Measurements from ENCODE around the gene RYR2.

Gene RYR2

DNA sequence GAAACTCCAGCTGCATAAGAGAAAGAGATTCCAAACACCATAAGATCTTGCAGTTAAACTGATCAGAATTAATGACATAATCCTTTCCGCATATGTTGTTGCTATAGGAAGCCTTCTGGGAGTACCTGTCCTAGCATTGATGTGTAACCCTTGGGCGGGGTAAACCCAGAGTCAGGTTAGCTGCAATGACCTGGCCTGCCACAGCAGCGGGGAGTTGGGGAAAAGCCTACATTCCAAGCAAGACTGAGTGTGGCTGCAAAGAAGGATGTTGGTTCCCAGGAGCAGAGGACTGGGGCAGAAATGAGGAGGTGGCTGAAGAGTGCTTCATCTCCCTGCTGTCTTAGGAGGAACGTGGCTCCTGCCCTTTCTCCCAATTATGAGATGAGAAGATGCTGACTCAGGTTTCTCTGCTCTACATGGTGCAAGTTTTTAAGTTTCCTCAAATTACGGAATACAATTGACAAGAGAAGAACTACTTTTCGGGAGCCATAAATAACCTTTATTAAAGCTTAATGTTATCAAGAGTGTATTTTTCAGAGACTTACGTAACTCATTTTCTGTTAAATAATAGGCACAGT lies 142.1 kb downstream of the RYR2 start:
- no peak overlapping the region for H3K27ac ChIP-seq (ENCODE audit: low read length)
- no CpG with 5 or more reads among the region's 7 CpGs for WGBS (ENCODE audit: insufficient coverage, insufficient read length)
- H3K4me3 ChIP-seq (ENCODE audit: low read length): no peak overlapping the region
- no peaks in the 10 kb centered on the region; the same call in 1 of the 2 replicates for H3K9me3 ChIP-seq (ENCODE audit: control insufficient read depth, insufficient read depth, low read length)
- H3K27me3 ChIP-seq (ENCODE audit: control insufficient read depth, insufficient read depth, low read length): no peaks in the 10 kb centered on the region
- H3K4me1 ChIP-seq (ENCODE audit: control insufficient read depth, insufficient read depth, low read length): no peaks in the 10 kb centered on the region; the same call in 1 of the 2 replicates
- no peak for DNase-seq (ENCODE audit: low read depth, low spot score)
- H3K36me3 ChIP-seq (ENCODE audit: control insufficient read depth, insufficient read depth, low read length): no peaks in the 10 kb centered on the region

DNA sequence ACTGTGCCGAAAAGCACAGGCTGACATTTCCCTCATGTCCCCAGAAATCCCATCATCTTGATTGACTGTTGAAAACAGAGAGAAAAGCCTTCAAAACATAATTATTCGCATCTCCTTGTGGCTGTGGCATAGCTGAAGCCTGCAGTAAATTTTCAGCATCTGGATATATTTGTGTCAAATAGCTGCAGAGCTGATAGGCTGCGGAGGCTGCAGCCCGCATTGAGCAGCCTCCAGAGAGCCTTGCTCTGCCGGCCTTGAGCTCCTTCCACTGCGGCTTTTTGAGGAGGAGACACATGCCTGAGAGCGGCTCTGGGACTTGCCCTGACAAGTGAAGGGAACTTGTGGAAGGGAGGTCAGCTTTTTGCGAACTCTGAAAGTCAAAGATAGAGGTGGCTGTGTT lies 144.7 kb downstream of the RYR2 start:
- no peaks in the 10 kb centered on the region; the same call in 1 of the 2 replicates for H3K4me1 ChIP-seq (ENCODE audit: control insufficient read depth, insufficient read depth, low read length)
- no peaks in the 10 kb centered on the region for H3K36me3 ChIP-seq (ENCODE audit: control insufficient read depth, insufficient read depth, low read length)
- H3K27ac ChIP-seq (ENCODE audit: low read length): no peak overlapping the region
- H3K27me3 ChIP-seq (ENCODE audit: control insufficient read depth, insufficient read depth, low read length): no peaks in the 10 kb centered on the region
- no peaks in the 10 kb centered on the region for H3K9me3 ChIP-seq (ENCODE audit: control insufficient read depth, insufficient read depth, low read length)
- DNase-seq (ENCODE audit: low read depth, low spot score): no peak
- no peak overlapping the region for H3K4me3 ChIP-seq (ENCODE audit: low read length)
- WGBS (ENCODE audit: insufficient coverage, insufficient read length): no CpG with 5 or more reads among the region's 8 CpGs

DNA sequence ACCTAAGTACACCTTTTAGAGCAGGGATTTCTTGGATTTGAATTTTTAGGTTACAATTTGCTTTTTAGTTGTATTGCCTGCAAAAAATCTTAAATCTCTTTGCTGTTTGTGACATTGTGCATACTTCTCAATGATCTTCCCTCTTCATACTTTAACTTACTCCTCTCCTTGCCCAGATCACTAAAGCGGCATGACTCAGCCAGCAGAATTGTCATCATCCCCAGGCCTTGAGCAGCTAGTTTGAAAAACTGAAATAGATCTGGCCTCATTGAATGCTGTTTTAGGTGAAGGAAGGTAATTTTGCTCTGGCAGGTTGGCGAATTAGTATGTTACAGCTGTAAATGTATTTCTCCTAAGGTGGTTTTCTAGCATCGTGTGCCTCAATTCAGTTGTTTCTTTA lies 145.9 kb downstream of the RYR2 start:
- DNase-seq (ENCODE audit: low read depth, low spot score): no peak
- Histone ChIP-seq H3K4me1 (ENCODE audit: control insufficient read depth, insufficient read depth, low read length) (no peaks in the 10 kb centered on the region; the same call in 1 of the 2 replicates), H3K4me3 (ENCODE audit: low read length) (no peak overlapping the region), H3K27ac (ENCODE audit: low read length) (no peak overlapping the region), H3K9me3 (ENCODE audit: control insufficient read depth, insufficient read depth, low read length) (no peaks in the 10 kb centered on the region), H3K27me3 (ENCODE audit: control insufficient read depth, insufficient read depth, low read length) (no peaks in the 10 kb centered on the region), H3K36me3 (ENCODE audit: control insufficient read depth, insufficient read depth, low read length) (no peaks in the 10 kb centered on the region)
- WGBS (ENCODE audit: insufficient coverage, insufficient read length): no CpG with 5 or more reads among the region's 3 CpGs

DNA sequence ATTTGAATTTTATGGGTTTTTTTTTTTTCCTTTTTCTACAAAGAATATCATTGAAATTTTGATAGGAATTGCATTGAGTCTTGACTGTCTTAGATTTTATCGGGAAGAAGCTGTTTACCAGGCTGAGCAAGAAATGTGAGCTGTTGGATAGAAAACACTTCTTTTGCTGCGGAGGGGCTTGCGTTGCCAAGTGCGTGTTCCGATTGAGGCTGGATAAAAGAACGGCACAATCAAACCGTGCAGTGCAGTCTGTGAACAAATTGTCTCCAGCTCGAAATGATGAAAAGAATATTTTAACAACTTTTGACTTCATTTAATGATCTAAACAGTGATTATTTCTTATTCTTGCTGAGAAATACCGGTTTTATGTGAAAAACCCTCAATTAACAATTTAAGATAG lies 149.4 kb downstream of the RYR2 start:
- no peaks in the 10 kb centered on the region for H3K9me3 ChIP-seq (ENCODE audit: control insufficient read depth, insufficient read depth, low read length)
- H3K4me3 ChIP-seq (ENCODE audit: low read length): no peak overlapping the region
- no peak for DNase-seq (ENCODE audit: low read depth, low spot score)
- no peak overlapping the region for H3K27ac ChIP-seq (ENCODE audit: low read length)
- H3K36me3 ChIP-seq (ENCODE audit: control insufficient read depth, insufficient read depth, low read length): no peaks in the 10 kb centered on the region
- no peaks in the 10 kb centered on the region; the same call in 1 of the 2 replicates for H3K4me1 ChIP-seq (ENCODE audit: control insufficient read depth, insufficient read depth, low read length)
- no CpG with 5 or more reads among the region's 9 CpGs for WGBS (ENCODE audit: insufficient coverage, insufficient read length)
- H3K27me3 ChIP-seq (ENCODE audit: control insufficient read depth, insufficient read depth, low read length): no peaks in the 10 kb centered on the region

DNA sequence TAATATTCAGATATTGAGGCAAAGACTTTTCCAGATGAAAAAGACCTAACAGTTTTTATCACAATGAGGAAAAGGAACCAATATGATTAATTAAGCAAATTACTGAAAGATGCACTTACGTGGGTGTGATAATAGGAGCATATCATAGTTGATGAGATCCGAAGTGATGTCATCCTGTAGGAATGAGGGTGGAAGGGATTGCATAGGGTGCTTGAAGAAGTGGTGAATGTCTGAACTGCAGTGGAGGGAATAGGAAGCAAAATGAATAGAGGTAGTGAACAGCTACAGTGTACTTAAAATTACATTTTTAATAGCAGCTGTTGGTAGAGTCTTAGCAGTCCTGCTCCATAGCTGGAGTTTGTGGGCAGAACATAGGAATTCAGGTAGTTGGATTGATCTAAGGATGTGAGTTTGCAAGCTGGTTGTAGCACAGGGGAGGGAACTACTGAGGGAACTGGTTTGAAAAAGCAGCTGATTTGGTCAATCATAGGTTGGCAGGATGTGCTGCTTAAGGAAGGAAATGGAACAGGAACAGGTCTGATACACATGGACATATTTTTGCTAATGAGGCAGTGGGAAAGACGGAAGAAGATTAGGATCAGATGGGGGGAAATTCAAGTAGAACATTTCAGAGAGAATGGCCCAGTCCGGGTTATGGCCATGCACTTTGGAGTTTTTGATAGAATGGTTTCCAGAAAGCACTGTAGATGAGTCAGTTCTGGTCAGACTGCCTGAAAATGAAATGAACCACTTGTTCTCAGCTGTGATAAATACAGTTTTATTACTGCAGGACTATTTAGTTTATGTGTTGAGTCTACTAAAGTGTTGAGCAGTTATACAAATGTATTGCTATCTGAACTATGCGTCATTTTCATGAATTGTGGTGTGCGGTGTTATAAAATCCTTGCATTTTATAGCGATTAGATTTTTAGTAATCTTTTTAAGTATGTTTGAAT lies 155.8 kb downstream of the RYR2 start:
- no peak for DNase-seq (ENCODE audit: low read depth, low spot score)

DNA sequence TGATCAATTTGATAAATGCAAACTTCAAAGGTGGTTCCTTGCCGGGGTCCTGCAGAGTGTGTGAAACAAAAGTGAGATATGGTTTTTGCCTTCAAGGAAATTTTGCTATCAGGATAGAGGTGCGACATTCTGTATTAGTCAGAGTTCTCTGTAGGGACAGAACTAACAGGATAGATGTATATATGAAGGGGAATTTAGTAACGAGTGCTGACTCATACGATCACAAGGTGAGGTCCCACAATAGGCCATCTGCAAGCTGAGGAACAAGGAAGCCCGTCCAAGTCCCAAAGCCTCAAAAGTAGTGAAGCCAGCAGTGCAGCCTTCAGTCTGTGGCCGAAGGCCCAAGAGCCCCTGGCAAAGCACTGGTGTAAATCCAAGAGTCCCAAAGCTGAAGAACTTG lies 157.0 kb downstream of the RYR2 start:
- Histone ChIP-seq H3K4me3 (ENCODE audit: low read length) (no peak overlapping the region), H3K27ac (ENCODE audit: low read length) (no peak overlapping the region), H3K4me1 (ENCODE audit: control insufficient read depth, insufficient read depth, low read length) (peaks cover 5% of the 10 kb centered on the region; the same call in 1 of the 2 replicates), H3K27me3 (ENCODE audit: control insufficient read depth, insufficient read depth, low read length) (no peaks in the 10 kb centered on the region), H3K9me3 (ENCODE audit: control insufficient read depth, insufficient read depth, low read length) (no peaks in the 10 kb centered on the region), H3K36me3 (ENCODE audit: control insufficient read depth, insufficient read depth, low read length) (no peaks in the 10 kb centered on the region)
- no CpG with 5 or more reads among the region's 6 CpGs for WGBS (ENCODE audit: insufficient coverage, insufficient read length)
- DNase-seq (ENCODE audit: low read depth, low spot score): no peak

More for the DNA sequence above, 155.8 kb downstream of the RYR2 start:
- no peak overlapping the region for H3K27ac ChIP-seq (ENCODE audit: low read length)
- 100% methylated on average over 2 of the region's 7 CpGs for WGBS (ENCODE audit: insufficient coverage, insufficient read length)
- no peaks in the 10 kb centered on the region for H3K27me3 ChIP-seq (ENCODE audit: control insufficient read depth, insufficient read depth, low read length)
- no peak overlapping the region for H3K4me3 ChIP-seq (ENCODE audit: low read length)
- H3K9me3 ChIP-seq (ENCODE audit: control insufficient read depth, insufficient read depth, low read length): no peaks in the 10 kb centered on the region
- H3K4me1 ChIP-seq (ENCODE audit: control insufficient read depth, insufficient read depth, low read length): peaks cover 5% of the 10 kb centered on the region; the same call in 1 of the 2 replicates
- H3K36me3 ChIP-seq (ENCODE audit: control insufficient read depth, insufficient read depth, low read length): no peaks in the 10 kb centered on the region

DNA sequence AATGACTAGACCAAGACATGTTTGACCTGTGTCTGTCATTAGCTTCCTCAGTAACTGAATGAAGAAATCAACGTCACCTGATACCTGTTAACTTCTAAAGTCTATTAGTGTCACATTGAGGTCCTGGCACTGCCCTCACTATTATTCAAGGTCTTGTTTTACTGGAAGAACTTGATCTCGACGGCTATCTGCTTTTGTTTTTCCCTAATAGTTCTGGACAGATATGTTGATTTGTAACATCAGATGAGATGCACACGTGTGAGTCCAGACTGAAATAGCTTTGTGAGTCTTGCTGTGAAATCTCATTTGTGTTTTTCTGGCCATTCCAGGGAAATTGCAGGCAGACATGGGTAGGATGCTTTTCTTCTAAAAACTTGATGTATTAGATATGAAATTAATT lies 159.2 kb downstream of the RYR2 start:
- Histone ChIP-seq H3K9me3 (ENCODE audit: control insufficient read depth, insufficient read depth, low read length) (no peaks in the 10 kb centered on the region), H3K27ac (ENCODE audit: low read length) (no peak overlapping the region), H3K27me3 (ENCODE audit: control insufficient read depth, insufficient read depth, low read length) (no peaks in the 10 kb centered on the region), H3K36me3 (ENCODE audit: control insufficient read depth, insufficient read depth, low read length) (no peaks in the 10 kb centered on the region), H3K4me3 (ENCODE audit: low read length) (no peak overlapping the region), H3K4me1 (ENCODE audit: control insufficient read depth, insufficient read depth, low read length) (peaks cover 5% of the 10 kb centered on the region; the same call in 1 of the 2 replicates)
- no peak for DNase-seq (ENCODE audit: low read depth, low spot score)
- no CpG with 5 or more reads among the region's 4 CpGs for WGBS (ENCODE audit: insufficient coverage, insufficient read length)

DNA sequence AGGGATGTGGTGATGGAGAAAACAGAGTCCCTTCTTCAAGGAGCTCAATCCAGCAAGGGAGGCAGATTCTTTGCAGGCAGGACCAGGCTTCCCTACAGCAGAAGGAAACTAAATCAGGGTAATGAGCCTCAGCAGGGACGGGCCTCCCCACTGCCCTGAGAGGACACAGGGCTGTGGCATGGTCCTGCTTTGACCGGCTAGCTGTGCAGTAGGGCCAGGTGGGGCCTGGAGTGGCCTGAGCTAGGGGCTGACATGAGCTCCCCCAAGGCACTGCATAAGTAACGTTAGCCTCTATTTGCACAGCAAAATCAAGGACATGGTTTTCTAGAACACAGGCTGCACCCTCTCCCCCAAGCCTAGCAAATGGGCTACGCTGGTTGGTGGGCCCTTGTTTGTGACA lies 162.9 kb downstream of the RYR2 start:
- DNase-seq (ENCODE audit: low read depth, low spot score): no peak
- Histone ChIP-seq H3K36me3 (ENCODE audit: control insufficient read depth, insufficient read depth, low read length) (no peaks in the 10 kb centered on the region), H3K27me3 (ENCODE audit: control insufficient read depth, insufficient read depth, low read length) (no peaks in the 10 kb centered on the region), H3K27ac (ENCODE audit: low read length) (no peak overlapping the region), H3K4me3 (ENCODE audit: low read length) (no peak overlapping the region), H3K9me3 (ENCODE audit: control insufficient read depth, insufficient read depth, low read length) (no peaks in the 10 kb centered on the region), H3K4me1 (ENCODE audit: control insufficient read depth, insufficient read depth, low read length) (no peaks in the 10 kb centered on the region)
- no CpG with 5 or more reads among the region's 4 CpGs for WGBS (ENCODE audit: insufficient coverage, insufficient read length)

DNA sequence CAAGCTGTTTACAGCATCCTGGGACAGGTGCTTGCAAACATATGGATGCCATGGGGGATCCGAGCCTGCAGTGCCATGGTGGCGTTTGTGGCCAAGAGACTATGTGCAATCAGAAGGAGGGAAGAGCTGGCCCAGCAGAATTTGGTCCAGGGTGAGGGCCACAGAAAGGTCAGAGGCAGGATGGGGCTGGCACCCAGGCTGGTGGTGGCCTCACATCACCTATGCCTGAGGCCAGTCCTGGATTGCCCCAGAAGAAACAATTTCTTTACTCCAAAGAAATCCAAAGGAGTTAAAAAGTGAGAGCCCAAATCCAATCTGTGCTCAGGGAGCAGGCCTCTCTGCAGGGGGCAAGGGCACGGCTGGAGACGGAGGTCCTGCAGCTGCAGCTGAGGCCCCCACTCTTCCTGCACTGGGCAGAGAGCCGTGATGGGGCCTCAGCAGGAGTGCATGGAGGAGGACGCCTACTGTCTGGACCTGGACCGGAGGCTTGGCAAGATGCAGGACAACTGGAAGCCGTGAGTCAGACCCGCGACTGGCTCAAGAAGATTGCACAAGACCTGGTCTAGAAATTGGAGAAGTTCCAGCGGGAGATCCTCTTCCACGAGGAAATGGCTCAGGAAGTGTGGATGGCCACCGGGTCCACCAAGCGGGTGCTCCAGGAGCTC lies 163.5 kb downstream of the RYR2 start:
- no peak for DNase-seq (ENCODE audit: low read depth, low spot score)
- no peaks in the 10 kb centered on the region for H3K27me3 ChIP-seq (ENCODE audit: control insufficient read depth, insufficient read depth, low read length)
- no peak overlapping the region; the same call in 1 of the 2 replicates for H3K4me3 ChIP-seq (ENCODE audit: low read length)
- no peaks in the 10 kb centered on the region for H3K9me3 ChIP-seq (ENCODE audit: control insufficient read depth, insufficient read depth, low read length)
- H3K27ac ChIP-seq (ENCODE audit: low read length): no peak overlapping the region
- H3K4me1 ChIP-seq (ENCODE audit: control insufficient read depth, insufficient read depth, low read length): no peaks in the 10 kb centered on the region
- WGBS (ENCODE audit: insufficient coverage, insufficient read length): no CpG with 5 or more reads among the region's 14 CpGs
- H3K36me3 ChIP-seq (ENCODE audit: control insufficient read depth, insufficient read depth, low read length): no peaks in the 10 kb centered on the region

DNA sequence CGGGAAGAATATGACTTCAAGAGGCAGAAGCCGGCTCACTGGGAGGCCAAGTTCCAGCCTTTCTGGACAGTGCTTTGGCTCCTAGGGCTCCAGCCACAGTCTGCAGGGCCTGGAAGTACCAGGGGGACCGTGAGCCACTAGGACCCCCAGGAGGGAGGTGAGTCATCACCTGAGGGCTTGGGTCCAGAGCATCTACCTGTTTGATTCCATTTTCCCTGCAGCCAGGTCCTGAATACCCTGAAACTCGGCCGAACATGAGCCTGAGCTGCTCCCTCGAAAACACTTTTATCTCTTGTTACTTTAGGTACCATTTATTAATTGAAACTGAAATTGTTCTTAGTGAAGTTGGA lies 164.1 kb downstream of the RYR2 start:
- no peaks in the 10 kb centered on the region for H3K36me3 ChIP-seq (ENCODE audit: control insufficient read depth, insufficient read depth, low read length)
- H3K27ac ChIP-seq (ENCODE audit: low read length): no peak overlapping the region
- H3K27me3 ChIP-seq (ENCODE audit: control insufficient read depth, insufficient read depth, low read length): no peaks in the 10 kb centered on the region
- no peaks in the 10 kb centered on the region for H3K9me3 ChIP-seq (ENCODE audit: control insufficient read depth, insufficient read depth, low read length)
- H3K4me3 ChIP-seq (ENCODE audit: low read length): no peak overlapping the region
- DNase-seq (ENCODE audit: low read depth, low spot score): no peak
- no peaks in the 10 kb centered on the region for H3K4me1 ChIP-seq (ENCODE audit: control insufficient read depth, insufficient read depth, low read length)
- no CpG with 5 or more reads among the region's 6 CpGs for WGBS (ENCODE audit: insufficient coverage, insufficient read length)

Data from iPS DF 6.9 (cell line).